Measurements from ENCODE around the gene GSTO2. TPM values are rescaled to one million over a fixed set of nuclear protein-coding genes. Genes with fewer than 3 reads are reported as not detected.

Gene GSTO2
- total and polyA plus RNA-seq, 10 donors = 0.32 to 1.4 (median 0.91) TPM

- intact Hi-C loops (cut with DNase I; ENCODE audit: low total_unique reads) = no loop called here
- Histone ChIP-seq H3K9me3 (no peaks in the 10 kb centered on the region), H3K36me3 (peaks cover 0 to 83% (median 50%) of the 10 kb centered on the region in 6 donors), H3K27ac (peak overlapping the region in 6 of 8 donors; percentile 4 to 63 (median 32)), H3K4me1 (peaks cover 40 to 98% (median 83%) of the 10 kb centered on the region in 6 donors), H3K4me3 (no peak overlapping the region), H3K27me3 (replicated peaks in 1 of 7) (no peaks in the 10 kb centered on the region)
- DNase-seq = no peak
- 83 to 89% (median 88%) methylated on average over 6 of the region's 6 CpGs for WGBS, 5 donors
- no peak for TF ChIP-seq POLR2AphosphoS5 (IDR thresholded peaks at IDR 0.05)
- no peak for TF ChIP-seq POLR2A (IDR thresholded peaks at IDR 0.05)
- no peak for TF ChIP-seq CTCF (IDR thresholded peaks at IDR 0.05 in 8 of 11, conservative IDR thresholded peaks at IDR 0.05 in 3 of 11)
Observed at GRCh38 chr10:104259999-104260774, 8.8 kb upstream of the GSTO2 start.

DNA sequence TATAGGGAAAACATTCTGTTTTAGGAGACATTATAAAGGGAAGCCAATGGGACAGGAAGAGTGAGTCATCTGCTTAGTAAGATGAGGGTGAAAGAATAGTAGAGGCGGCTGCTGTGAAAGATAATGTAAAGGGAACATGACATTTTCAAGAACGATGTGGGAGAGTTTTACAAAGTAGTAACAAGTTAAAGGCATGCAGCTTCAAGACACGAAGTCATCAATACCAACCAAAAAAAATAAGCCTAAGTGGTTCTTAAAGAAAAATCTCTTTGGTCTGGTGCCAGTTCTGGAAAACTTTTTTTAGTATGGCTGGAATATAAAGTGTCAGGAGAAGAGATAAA is 8.2 kb upstream of the GSTO2 start:
- DNase-seq = no peak
- peaks cover 40 to 100% (median 86%) of the 10 kb centered on the region in 6 donors for H3K4me1 ChIP-seq
- H3K36me3 ChIP-seq = peaks cover 0 to 88% (median 55%) of the 10 kb centered on the region in 6 donors
- H3K4me3 ChIP-seq = no peak overlapping the region
- intact Hi-C loops (cut with DNase I; ENCODE audit: low total_unique reads) = no loop called here
- peak overlapping the region in 6 of 8 donors; percentile 4 to 63 (median 32) for H3K27ac ChIP-seq
- H3K9me3 ChIP-seq = no peaks in the 10 kb centered on the region
- H3K27me3 ChIP-seq (replicated peaks in 1 of 7) = no peaks in the 10 kb centered on the region
- WGBS, 5 donors = 16 to 27% (median 21%) methylated on average over 3 of the region's 3 CpGs
- TF ChIP-seq POLR2AphosphoS5 (IDR thresholded peaks at IDR 0.05) = no peak

DNA sequence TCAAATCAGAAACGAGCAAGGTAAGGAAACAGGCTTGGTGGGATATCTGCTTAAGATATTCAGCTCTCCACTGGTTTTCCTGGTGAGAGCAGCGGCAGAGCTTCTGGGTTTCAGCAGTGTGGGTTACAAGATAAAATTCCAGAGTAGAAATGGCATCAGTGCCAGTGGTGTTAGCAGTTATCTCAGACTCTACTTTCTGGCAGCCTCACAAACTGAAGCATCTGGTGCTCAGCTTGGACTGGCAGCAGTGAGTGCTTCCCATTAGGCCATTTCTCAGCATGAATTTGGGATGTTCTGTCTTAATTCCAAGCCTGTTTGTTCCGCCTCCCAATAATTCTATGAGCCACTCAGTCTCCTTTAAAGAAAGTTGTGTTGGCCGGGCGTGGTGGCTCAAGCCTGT is 6.9 kb upstream of the GSTO2 start:
- Histone ChIP-seq H3K27me3 (replicated peaks in 1 of 7) (no peaks in the 10 kb centered on the region), H3K36me3 (peaks cover 0 to 100% (median 68%) of the 10 kb centered on the region in 6 donors), H3K9me3 (no peaks in the 10 kb centered on the region), H3K4me3 (no peak overlapping the region), H3K27ac (peak overlapping the region in 2 of 8 donors; percentile 61 to 63), H3K4me1 (peaks cover 31 to 100% (median 86%) of the 10 kb centered on the region in 6 donors)
- no peak for TF ChIP-seq POLR2A (IDR thresholded peaks at IDR 0.05)
- TF ChIP-seq CTCF (IDR thresholded peaks at IDR 0.05 in 8 of 11, conservative IDR thresholded peaks at IDR 0.05 in 3 of 11) = no peak
- TF ChIP-seq POLR2AphosphoS5 (IDR thresholded peaks at IDR 0.05) = no peak
- no peak for DNase-seq
- WGBS, 5 donors = 84 to 91% (median 88%) methylated on average over 5 of the region's 5 CpGs
- intact Hi-C loops (cut with DNase I; ENCODE audit: low total_unique reads) = no loop called here

GRCh38 chr10:104264783-104265182 is 4.2 kb upstream of the GSTO2 start:
- intact Hi-C loops (cut with DNase I; ENCODE audit: low total_unique reads) = no loop called here
- no peak overlapping the region for H3K4me3 ChIP-seq
- no peak overlapping the region for H3K27ac ChIP-seq
- peaks cover 0 to 85% (median 59%) of the 10 kb centered on the region in 6 donors for H3K36me3 ChIP-seq
- DNase-seq = no peak
- no peak for TF ChIP-seq POLR2AphosphoS5 (IDR thresholded peaks at IDR 0.05)
- peaks cover 15 to 93% (median 80%) of the 10 kb centered on the region in 6 donors for H3K4me1 ChIP-seq
- WGBS, 5 donors = 93 to 95% (median 94%) methylated on average over 5 of the region's 5 CpGs
- no peaks in the 10 kb centered on the region for H3K27me3 ChIP-seq (replicated peaks in 1 of 7)
- H3K9me3 ChIP-seq = no peaks in the 10 kb centered on the region

- Histone ChIP-seq H3K27ac (peak overlapping the region; percentile 76 to 97 (median 92)), H3K4me3 (peak overlapping the region; percentile 49 to 93 (median 76)), H3K4me1 (peaks cover 10 to 63% (median 56%) of the 10 kb centered on the region in 6 donors), H3K9me3 (no peaks in the 10 kb centered on the region), H3K36me3 (peaks cover 0 to 54% (median 39%) of the 10 kb centered on the region in 6 donors), H3K27me3 (replicated peaks in 1 of 7) (no peaks in the 10 kb centered on the region)
- DNase-seq = peak; percentile 76
- no peak for TF ChIP-seq POLR2A (IDR thresholded peaks at IDR 0.05)
- peak in 1 of 3 donors; percentile 34 for TF ChIP-seq POLR2AphosphoS5 (IDR thresholded peaks at IDR 0.05)
- no peak for TF ChIP-seq CTCF (IDR thresholded peaks at IDR 0.05 in 8 of 11, conservative IDR thresholded peaks at IDR 0.05 in 3 of 11)
- intact Hi-C loops (cut with DNase I; ENCODE audit: low total_unique reads) = no loop called here
- WGBS, 5 donors = 79 to 84% (median 82%) methylated on average over 14 of the region's 14 CpGs
Observed at GRCh38 chr10:104267721-104268404, 1.1 kb upstream of the GSTO2 start.
